Endothelial cell of umbilical vein (primary cell): ENCODE measurements around the gene ARL10. TPM values are rescaled to one million over a fixed set of nuclear protein-coding genes. Genes with fewer than 3 reads are reported as not detected.

Source experiments
- BruUV-seq: library from RNA; stranded (reverse); fragments of 400-500 nt; replicated peaks from 2 replicates; lab custom pipeline; 2021; lab: Mats Ljungman, UMichigan
- CTCF ChIA-PET: fragments of 300-600, 350-600 bp; sonication (Branson Sonifier 250); formaldehyde crosslinking; loops from one replicate; lab custom pipeline; 2021; ENCODE audit warnings: antibody characterized with exemption, inconsistent platforms; lab: Charles Lee
- POLR2A ChIA-PET: fragments of 300-600, 350-600 bp; sonication (Branson Sonifier 250); formaldehyde crosslinking; loops from one replicate; lab custom pipeline; 2021; ENCODE audit warnings: antibody characterized with exemption, inconsistent platforms; lab: Charles Lee
- DNase-seq: peaks from one replicate; pipeline ENCODE4 v3.0.0-alpha.2; 2011; ENCODE audit warnings: low read depth, low spot score
- FAIRE-seq: peaks from 2 replicates; lab custom pipeline; 2011; peaks lifted over from hg19 to GRCh38; lab: Jason Lieb, UNC
- H2AFZ ChIP-seq: 2 replicates; pipeline ENCODE4 v1.6.0; 2012; ENCODE audit warnings: low read depth, low read length, control low read depth, inconsistent platforms
- H3K27ac ChIP-seq: 2 replicates; pipeline ENCODE4 v1.5.1; 2011; ENCODE audit warnings: low read depth, mild to moderate bottlenecking, control low read depth, low read length, moderate library complexity; ENCODE audit not compliant: insufficient read depth
- H3K27me3 ChIP-seq, 2 experiments: 2 replicates each; pipeline versions ENCODE4 v1.6.0 to v1.6.1; 2011; ENCODE audit warnings: low read length in 2 of 2, mixed read lengths in 1 of 2; ENCODE audit not compliant: control insufficient read depth in 2 of 2, insufficient read depth in 2 of 2
- H3K36me3 ChIP-seq, 2 experiments: 2 replicates in 1 of 2; 3 replicates in 1 of 2; pipeline ENCODE4 v1.5.1; 2011; ENCODE audit warnings: low read length in 2 of 2, mild to moderate bottlenecking in 1 of 2, moderate library complexity in 1 of 2; ENCODE audit not compliant: control insufficient read depth in 2 of 2, insufficient read depth in 2 of 2; ENCODE audit errors: extremely low read depth in 1 of 2
- H3K4me1 ChIP-seq: 3 replicates; pipeline ENCODE4 v1.5.1; 2011; ENCODE audit warnings: mild to moderate bottlenecking, low read length; ENCODE audit not compliant: control insufficient read depth, insufficient read depth; ENCODE audit errors: extremely low read depth
- H3K4me2 ChIP-seq: 2 replicates; pipeline ENCODE4 v1.6.1; 2011; ENCODE audit warnings: low read length, control low read depth, mixed read lengths; ENCODE audit not compliant: insufficient read depth
- H3K4me3 ChIP-seq, 3 experiments: fragments of 200-600 bp in 1 of 3; sonication (generic), shearing (Covaris generic) in 1 of 3; replicated peaks in 1 of 3; 2 replicates each; pipeline ENCODE4 v1.5.1; 2011 to 2016; ENCODE audit warnings: control low read depth in 3 of 3, low read length in 3 of 3, mild to moderate bottlenecking in 2 of 3, inconsistent platforms in 1 of 3, low read depth in 1 of 3, moderate library complexity in 1 of 3; ENCODE audit not compliant: insufficient read depth in 1 of 3
- H3K79me2 ChIP-seq: 2 replicates; pipeline ENCODE4 v1.6.0; 2012; ENCODE audit warnings: low read length, inconsistent platforms; ENCODE audit not compliant: control insufficient read depth, insufficient read depth
- H3K9ac ChIP-seq: replicated peaks from 2 replicates; pipeline ENCODE3; 2011; ENCODE audit warnings: low read length, control low read depth; ENCODE audit not compliant: insufficient read depth; ENCODE audit errors: extremely low read depth
- H3K9me1 ChIP-seq: replicated peaks from 3 replicates; pipeline ENCODE4 v1.6.0; 2011; ENCODE audit warnings: mild to moderate bottlenecking, low read length; ENCODE audit not compliant: control insufficient read depth, insufficient read depth; ENCODE audit errors: extremely low read depth
- H3K9me3 ChIP-seq: replicated peaks from 2 replicates; pipeline ENCODE4 v1.5.1; 2012; ENCODE audit warnings: low read length, inconsistent platforms; ENCODE audit not compliant: control insufficient read depth, insufficient read depth
- H4K20me1 ChIP-seq: replicated peaks from 2 replicates; pipeline ENCODE3; 2011; ENCODE audit warnings: mild to moderate bottlenecking, low read length; ENCODE audit not compliant: control insufficient read depth, insufficient read depth; ENCODE audit errors: extremely low read depth
- EZH2 ChIP-seq: IDR thresholded peaks from 2 replicates; pipeline ENCODE4 v1.6.1; 2012; ENCODE audit warnings: borderline replicate concordance, low read depth, mild to moderate bottlenecking, moderate library complexity, low read length, inconsistent platforms; ENCODE audit not compliant: severe bottlenecking
- FOS ChIP-seq: IDR thresholded peaks from 2 replicates; pipeline ENCODE4 v1.6.1; 2011; ENCODE audit warnings: mild to moderate bottlenecking, low read length, moderate library complexity, borderline replicate concordance; ENCODE audit not compliant: insufficient read depth
- GATA2 ChIP-seq: IDR thresholded peaks from 2 replicates; pipeline ENCODE4 v1.7.0; 2011; ENCODE audit warnings: low read depth, mild to moderate bottlenecking, moderate library complexity, mixed read lengths, low read length; ENCODE audit not compliant: insufficient read length, insufficient read depth
- MYC ChIP-seq: IDR thresholded peaks from one replicate; pipeline ENCODE4 v1.6.1; 2011; ENCODE audit warnings: mild to moderate bottlenecking, low read depth, low read length
- POLR2A ChIP-seq: IDR thresholded peaks from 2 replicates; pipeline ENCODE4 v1.6.1; 2012; ENCODE audit warnings: low read depth, mild to moderate bottlenecking, control low read depth, low read length
- POLR2AphosphoS5 ChIP-seq: IDR thresholded peaks from 2 replicates; pipeline ENCODE4 v1.6.1; 2012; ENCODE audit warnings: low read depth, mild to moderate bottlenecking, control low read depth, low read length, moderate library complexity; ENCODE audit not compliant: insufficient read depth
- dilution Hi-C: fragments of 300-500 bp; cut with MboI; formaldehyde crosslinking; loops from one replicate; pipeline ENCODE4 v1.15.0; 2019; ENCODE audit warnings: low sequenced_read_pairs; ENCODE audit not compliant: extremely low pct_ligation_motif_present
- intact Hi-C: fragments of 100-400 bp; cut with micrococcal nuclease; formaldehyde crosslinking; loops from one replicate; pipeline ENCODE4 v1.10.0; 2022
- polyA plus RNA-seq, 4 experiments: library from polyadenylated mRNA; depleted of rRNA in 3 of 4; stranded (reverse) in 3 of 4; unstranded in 1 of 4; fragments of >200 nt; gene quantifications; 2 replicates each; pipeline versions ENCODE4 v1.2.1 to v1.2.3, GENCODE V29; 2011 to 2012; ENCODE audit warnings: missing spikeins in 1 of 4
- total RNA-seq: library from RNA; stranded (reverse); gene quantifications from 2 replicates; pipeline ENCODE4 v1.2.3, GENCODE V29; 2021
- TF ChIP-seq, protein P1 (sequence below), 2 donors: IDR thresholded peaks; 1 replicate in 1 of 2; 2 replicates in 1 of 2; pipeline ENCODE4 v1.5.1; 2011; ENCODE audit warnings: low read length in 2 of 2, mild to moderate bottlenecking in 2 of 2, moderate library complexity in 2 of 2, control low read depth in 1 of 2, inconsistent platforms in 1 of 2, low read depth in 1 of 2; ENCODE audit not compliant: insufficient read depth in 1 of 2; ENCODE audit errors: extremely low read depth in 1 of 2

ARL10 gene
- total and polyA plus RNA-seq, 2 donors (not counting 3 experiments of a cell fraction or from before 2014, with no cell fraction given) = 7.7 to 20.7 TPM

DNA sequence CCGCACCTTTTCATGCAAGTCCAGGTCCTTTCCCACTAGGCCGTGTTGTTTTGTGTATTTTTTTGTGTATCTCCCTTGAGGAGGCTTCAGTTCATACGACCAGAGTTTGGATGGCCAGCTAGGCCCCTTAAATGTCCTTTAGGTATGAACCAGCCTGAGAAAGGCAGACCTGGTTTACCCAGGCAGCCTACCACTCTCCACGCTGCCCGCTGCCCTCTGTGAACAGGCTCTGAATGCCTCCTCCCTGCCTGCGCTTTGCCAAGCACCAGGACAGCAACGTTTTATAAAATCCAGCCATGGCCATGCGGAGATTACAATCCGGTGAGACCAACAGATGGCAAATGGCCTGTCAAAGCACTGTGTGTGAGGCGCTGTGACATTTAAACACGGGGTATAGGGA lies 51.7 kb downstream of the ARL10 start:
- dilution Hi-C loops (no loop called here), intact Hi-C loops (loop anchor here (1.0 to 5.0 kb wide), 9 partner anchors 19 to 180 kb away; partner anchors contain the start of genes FAF2 and RNF44)
- DNase-seq (no peak), FAIRE-seq (no peak)
- no peaks in the 10 kb centered on the region for H3K36me3 ChIP-seq
- H3K9me3 ChIP-seq = no peaks in the 10 kb centered on the region
- ChIA-PET CTCF (interaction anchor here (0.6 to 4.0 kb wide), 24 partner anchors 12 to 687 kb away, joined by 3 to 88 read pairs (median 3); partner anchors contain the start of genes EIF4E1B, FAF2, RNF44 and SNCB), POLR2A (interaction anchor here (1.4 kb wide), 1 partner anchor 31 kb away, joined by 4 read pairs; the partner anchor contains the start of gene FAF2)
- no peaks in the 10 kb centered on the region for H4K20me1 ChIP-seq
- peaks cover 13% of the 10 kb centered on the region for H3K79me2 ChIP-seq
- no peaks in the 10 kb centered on the region for H3K9me1 ChIP-seq
- peak overlapping the region; percentile 7 for H3K4me2 ChIP-seq
- H3K27ac ChIP-seq = no peak overlapping the region
- peaks cover 12% of the 10 kb centered on the region for H3K4me1 ChIP-seq
- TF ChIP-seq GATA2 (no peak), FOS (no peak), EZH2 (no peak), POLR2AphosphoS5 (no peak), POLR2A (no peak), MYC (no peak)
- TF ChIP-seq, protein P1, sequence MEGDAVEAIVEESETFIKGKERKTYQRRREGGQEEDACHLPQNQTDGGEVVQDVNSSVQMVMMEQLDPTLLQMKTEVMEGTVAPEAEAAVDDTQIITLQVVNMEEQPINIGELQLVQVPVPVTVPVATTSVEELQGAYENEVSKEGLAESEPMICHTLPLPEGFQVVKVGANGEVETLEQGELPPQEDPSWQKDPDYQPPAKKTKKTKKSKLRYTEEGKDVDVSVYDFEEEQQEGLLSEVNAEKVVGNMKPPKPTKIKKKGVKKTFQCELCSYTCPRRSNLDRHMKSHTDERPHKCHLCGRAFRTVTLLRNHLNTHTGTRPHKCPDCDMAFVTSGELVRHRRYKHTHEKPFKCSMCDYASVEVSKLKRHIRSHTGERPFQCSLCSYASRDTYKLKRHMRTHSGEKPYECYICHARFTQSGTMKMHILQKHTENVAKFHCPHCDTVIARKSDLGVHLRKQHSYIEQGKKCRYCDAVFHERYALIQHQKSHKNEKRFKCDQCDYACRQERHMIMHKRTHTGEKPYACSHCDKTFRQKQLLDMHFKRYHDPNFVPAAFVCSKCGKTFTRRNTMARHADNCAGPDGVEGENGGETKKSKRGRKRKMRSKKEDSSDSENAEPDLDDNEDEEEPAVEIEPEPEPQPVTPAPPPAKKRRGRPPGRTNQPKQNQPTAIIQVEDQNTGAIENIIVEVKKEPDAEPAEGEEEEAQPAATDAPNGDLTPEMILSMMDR (IDR thresholded peaks at IDR 0.05; ENCODE audit: extremely low read depth in 1 of 2, insufficient read depth in 1 of 2, low read depth in 1 of 2, low read length in 2 of 2) = no peak
- H3K9ac ChIP-seq = no peak overlapping the region
- H3K27me3 ChIP-seq = no peaks in the 10 kb centered on the region
- H2AFZ ChIP-seq = peak overlapping the region; percentile 84
- no TSS peak for BruUV-seq
- H3K4me3 ChIP-seq = no peak overlapping the region
